OCI-LY1 (cell line): ENCODE data around the gene CSN2.

Experiments used
- H2AFZ ChIP-seq: fragments of 200-600 bp; sonication (generic), shearing (Covaris generic); 2 replicates; pipeline ENCODE4 v1.6.0; 2014; ENCODE audit warnings: antibody characterized with exemption, mild to moderate bottlenecking, low read length
- H3F3A ChIP-seq: fragments of 200-600 bp; sonication (generic), shearing (Covaris generic); 2 replicates; pipeline ENCODE4 v1.6.0; 2014; ENCODE audit warnings: mild to moderate bottlenecking, antibody characterized with exemption, low read length, moderate library complexity; ENCODE audit not compliant: insufficient read depth
- H3K27ac ChIP-seq: fragments of 200-600 bp; sonication (generic); 2 replicates; pipeline ENCODE4 v1.5.1; 2014; ENCODE audit warnings: low read length, mixed run types, mild to moderate bottlenecking, low read depth; ENCODE audit not compliant: poor library complexity, severe bottlenecking
- H3K27me3 ChIP-seq: fragments of 200-600 bp; sonication (generic); 2 replicates; pipeline ENCODE4 v1.6.0; 2014; ENCODE audit warnings: antibody characterized with exemption, mild to moderate bottlenecking, low read length, moderate library complexity; ENCODE audit not compliant: insufficient read depth
- H3K36me3 ChIP-seq: fragments of 200-600 bp; sonication (generic); 2 replicates; pipeline ENCODE4 v1.6.1; 2014; ENCODE audit warnings: mild to moderate bottlenecking, antibody characterized with exemption, low read length, moderate library complexity, mixed read lengths; ENCODE audit not compliant: insufficient read depth
- H3K4me1 ChIP-seq: fragments of 200-600 bp; sonication (generic); 2 replicates; pipeline ENCODE4 v1.5.1; 2014; ENCODE audit warnings: mild to moderate bottlenecking, low read length, moderate library complexity; ENCODE audit not compliant: insufficient read depth, severe bottlenecking
- H3K4me2 ChIP-seq: fragments of 200-600 bp; sonication (generic), shearing (Covaris generic); 2 replicates; pipeline ENCODE4 v1.6.1; 2014; ENCODE audit warnings: low read length
- H3K4me3 ChIP-seq: fragments of 200-600 bp; sonication (generic); 2 replicates; pipeline ENCODE4 v1.5.1; 2014; ENCODE audit warnings: low read length, low read depth, mild to moderate bottlenecking, mixed read lengths; ENCODE audit not compliant: poor library complexity, severe bottlenecking
- H3K79me2 ChIP-seq: fragments of 200-600 bp; shearing (Covaris generic); 2 replicates; pipeline ENCODE4 v1.6.1; 2016; ENCODE audit warnings: mixed run types, low read length, mixed read lengths; ENCODE audit not compliant: insufficient read depth
- H3K9ac ChIP-seq: fragments of 200-600 bp; sonication (generic), shearing (Covaris generic); 2 replicates; pipeline ENCODE4 v1.6.1; 2014; ENCODE audit warnings: mild to moderate bottlenecking, low read length, mixed read lengths
- H3K9me2 ChIP-seq: fragments of 200-600 bp; sonication (generic), shearing (Covaris generic); 2 replicates; pipeline ENCODE4 v1.6.1; 2014; ENCODE audit warnings: low read depth, mild to moderate bottlenecking, low read length, mixed read lengths
- H3K9me3 ChIP-seq: fragments of 200-600 bp; shearing (Covaris generic); 2 replicates; pipeline ENCODE4 v1.6.1; 2014; ENCODE audit warnings: low read length, mixed read lengths
- H4K20me1 ChIP-seq: fragments of 200-600 bp; sonication (generic), shearing (Covaris generic); 2 replicates; pipeline ENCODE4 v1.6.0; 2016; ENCODE audit warnings: mild to moderate bottlenecking, low read length; ENCODE audit not compliant: insufficient read depth
- CTCF ChIP-seq: fragments of 200-600 bp; sonication (generic), shearing (Covaris generic); IDR thresholded peaks from 2 replicates; pipeline ENCODE4 v1.5.1; 2017; ENCODE audit warnings: mild to moderate bottlenecking, antibody characterized with exemption, low read length, moderate library complexity, mixed read lengths
- EZH2 ChIP-seq: fragments of 200-600 bp; sonication (generic), shearing (Covaris generic); IDR thresholded peaks from 2 replicates; pipeline ENCODE4 v1.8.0; 2017; ENCODE audit warnings: borderline replicate concordance, mixed run types, mild to moderate bottlenecking, antibody characterized with exemption, low read length, moderate library complexity, mixed read lengths

The CSN2 gene

DNA sequence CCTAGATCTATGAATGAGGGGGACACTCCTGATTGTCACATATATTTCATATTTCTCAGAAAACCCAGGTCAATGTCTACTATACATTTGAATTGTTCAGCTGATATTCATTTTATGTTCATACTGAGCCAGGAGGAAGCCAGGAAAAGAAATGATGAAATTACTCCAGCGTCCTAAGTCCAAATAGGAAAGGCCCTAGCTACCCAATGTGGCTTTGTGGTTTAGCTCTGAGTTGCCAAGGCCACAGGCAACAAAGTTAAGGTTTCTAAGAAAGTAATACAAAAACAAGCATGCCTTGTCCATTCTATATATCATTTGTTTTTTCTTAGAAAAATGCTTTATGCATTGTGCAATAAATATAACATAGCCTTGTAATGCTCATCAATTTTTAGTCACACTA lies 4.5 kb upstream of the CSN2 start:
- Histone ChIP-seq H2AFZ (no peak overlapping the region), H3K9ac (no peak overlapping the region), H3K4me2 (no peak overlapping the region), H3K79me2 (no peaks in the 10 kb centered on the region), H3K36me3 (no peaks in the 10 kb centered on the region), H3F3A (no peaks in the 10 kb centered on the region), H3K27ac (no peak overlapping the region), H4K20me1 (no peaks in the 10 kb centered on the region), H3K4me3 (no peak overlapping the region), H3K9me2 (no peaks in the 10 kb centered on the region), H3K4me1 (no peaks in the 10 kb centered on the region), H3K9me3 (no peaks in the 10 kb centered on the region), H3K27me3 (no peaks in the 10 kb centered on the region)
- TF ChIP-seq EZH2 = no peak
- TF ChIP-seq CTCF = no peak

DNA sequence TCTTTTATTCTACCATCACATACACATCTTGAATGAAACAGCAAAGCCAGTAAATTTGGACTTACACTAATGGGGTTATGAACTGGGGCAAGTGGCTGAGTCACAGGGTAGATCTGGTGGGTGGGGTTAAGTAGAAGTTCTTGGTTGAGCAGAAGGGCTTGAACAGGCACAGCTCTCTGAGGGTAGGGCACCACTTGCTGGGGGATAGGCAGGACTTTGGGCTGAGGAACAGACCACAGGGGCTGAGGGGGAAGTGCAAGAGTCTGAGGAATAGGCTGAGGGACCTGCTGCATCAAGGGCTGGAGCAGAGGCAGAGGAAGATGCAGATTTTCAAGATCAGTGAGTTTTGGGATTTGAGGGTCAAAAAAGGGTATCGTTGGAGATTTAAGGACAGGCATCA lies 8.3 kb downstream of the CSN2 start:
- Histone ChIP-seq H3K36me3 (no peaks in the 10 kb centered on the region), H3K9me3 (no peaks in the 10 kb centered on the region), H3K9ac (no peak overlapping the region), H4K20me1 (no peaks in the 10 kb centered on the region), H3K79me2 (no peaks in the 10 kb centered on the region), H3K4me3 (no peak overlapping the region), H3K9me2 (no peaks in the 10 kb centered on the region), H3F3A (no peaks in the 10 kb centered on the region), H2AFZ (no peak overlapping the region), H3K27ac (no peak overlapping the region), H3K4me2 (no peak overlapping the region), H3K27me3 (no peaks in the 10 kb centered on the region), H3K4me1 (no peaks in the 10 kb centered on the region)
- TF ChIP-seq EZH2 = no peak
- TF ChIP-seq CTCF = no peak

- TF ChIP-seq EZH2 = no peak
- TF ChIP-seq CTCF = no peak
- Histone ChIP-seq H4K20me1 (no peaks in the 10 kb centered on the region), H3K9ac (no peak overlapping the region), H3K27me3 (no peaks in the 10 kb centered on the region), H3K9me2 (no peaks in the 10 kb centered on the region), H3K79me2 (no peaks in the 10 kb centered on the region), H3K4me1 (no peaks in the 10 kb centered on the region), H3K4me3 (no peak overlapping the region), H2AFZ (no peak overlapping the region), H3K36me3 (no peaks in the 10 kb centered on the region), H3K27ac (no peak overlapping the region), H3K9me3 (no peaks in the 10 kb centered on the region), H3K4me2 (no peak overlapping the region), H3F3A (no peaks in the 10 kb centered on the region)
Measured at GRCh38 chr4:69951602-69952001, 13.9 kb downstream of the CSN2 start.
